HG03045 (cell line): Measurements from ENCODE around the gene LIN7B.
A peak's percentile ranks its signal among the peaks of the same experiment; 100 is the strongest.
"Not testable (repeated sequence)": the region's sequence is repeated elsewhere in the genome, so short reads cannot be mapped to it uniquely, and the experiment has no call there.

Experiments used
- ATAC-seq: cut with Tn5 transposase; IDR thresholded peaks from one replicate; pipeline ENCODE4 v1.9.1; 2021; ENCODE audit warnings: mild to moderate bottlenecking, moderate library complexity; ENCODE audit not compliant: unreplicated experiment

Gene LIN7B, protein sequence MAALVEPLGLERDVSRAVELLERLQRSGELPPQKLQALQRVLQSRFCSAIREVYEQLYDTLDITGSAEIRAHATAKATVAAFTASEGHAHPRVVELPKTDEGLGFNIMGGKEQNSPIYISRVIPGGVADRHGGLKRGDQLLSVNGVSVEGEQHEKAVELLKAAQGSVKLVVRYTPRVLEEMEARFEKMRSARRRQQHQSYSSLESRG

DNA sequence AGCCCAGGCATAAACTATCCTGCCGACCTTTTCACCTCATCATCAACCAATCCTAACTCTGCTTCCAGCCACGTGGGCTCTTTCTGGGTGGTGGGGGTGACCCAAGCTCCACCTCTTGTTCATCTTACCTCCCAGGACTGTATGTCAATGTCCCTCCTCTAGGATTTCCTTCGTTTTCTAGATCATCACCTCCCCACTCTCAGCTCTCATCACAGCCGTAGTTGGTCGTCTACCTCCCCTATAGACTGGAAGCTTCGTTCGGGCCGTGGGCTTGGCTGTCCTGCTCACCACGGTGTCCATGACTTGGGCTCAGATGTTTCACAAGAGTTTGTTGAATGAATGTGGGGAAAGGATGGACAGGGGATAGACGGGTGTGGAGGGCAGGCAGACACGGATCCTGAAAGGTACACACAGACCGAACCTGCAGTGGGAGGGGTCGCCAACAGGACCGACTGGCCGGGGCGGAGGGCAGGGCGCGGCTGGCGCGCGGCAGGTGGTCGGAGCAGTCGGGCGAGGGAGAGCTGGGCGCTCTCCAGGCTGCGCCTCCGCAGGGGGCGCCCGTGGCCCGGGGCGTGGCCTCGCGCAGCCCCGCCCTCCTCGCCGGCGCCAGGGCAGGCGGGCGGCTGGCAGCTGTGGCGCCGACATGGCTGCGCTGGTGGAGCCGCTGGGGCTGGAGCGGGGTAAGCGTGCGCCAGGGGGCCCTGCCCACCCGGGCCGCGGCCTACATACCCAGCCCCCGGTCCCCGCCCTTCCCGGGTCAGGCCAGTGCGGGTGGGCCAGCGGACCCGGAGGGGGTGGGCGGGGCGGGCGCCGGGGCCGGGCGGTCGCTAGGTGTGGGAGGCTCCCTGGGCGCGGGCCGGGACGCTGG lies at the start of gene LIN7B:
TSS of gene LIN7B (plus strand) at position 609 of the 868 bp plus-strand sequence. CDS start at position 644, 35 bp downstream.
- ATAC-seq: peak; percentile 42

DNA sequence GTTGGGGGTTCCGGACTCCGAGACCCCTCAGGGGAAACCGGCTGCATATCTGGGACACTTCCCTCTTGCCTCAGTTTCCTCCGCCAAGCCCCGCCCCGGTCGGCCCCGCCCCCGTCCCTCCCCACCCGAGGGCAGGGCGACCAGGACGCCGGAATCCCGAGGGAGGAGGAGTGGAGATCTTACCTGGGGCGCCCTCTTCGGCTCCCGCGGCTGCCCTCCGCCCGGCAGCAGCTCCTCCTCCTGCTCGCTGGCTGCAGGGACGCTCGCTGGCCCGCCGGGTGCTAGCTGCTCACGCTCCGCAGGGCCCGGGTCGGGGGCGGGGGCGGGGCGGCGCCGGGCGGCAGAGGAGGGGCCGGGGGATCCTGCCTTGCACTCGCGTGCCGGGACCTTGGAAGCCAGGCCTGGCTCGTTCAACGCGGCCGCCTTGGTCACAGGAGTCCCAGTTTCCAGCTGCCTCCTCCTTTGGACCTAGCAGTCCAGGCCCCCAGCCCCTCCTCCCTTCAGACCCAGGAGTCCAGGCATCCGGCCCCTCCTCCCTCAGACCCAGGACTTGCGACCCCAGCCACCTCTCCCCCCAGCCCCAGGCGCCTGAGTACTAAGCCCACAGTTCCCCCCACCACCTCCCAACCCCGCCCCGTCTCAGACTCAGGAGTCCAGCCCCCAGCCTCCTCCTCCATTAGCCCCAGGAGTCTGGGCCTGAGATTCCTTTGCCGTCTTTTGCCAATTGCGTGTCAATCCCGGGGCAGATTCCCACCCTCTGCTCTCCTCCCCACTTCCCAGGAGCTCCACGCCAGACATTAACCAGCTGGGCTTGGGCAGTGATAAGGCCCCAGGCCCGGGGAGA lies 49.2 kb upstream of the LIN7B start, which contains the start of gene NTF4:
TSS of gene NTF4 (minus strand) at position 51 of the 844 bp plus-strand sequence. CDS start 2,821 bp downstream, outside the sequence.
- no peak for ATAC-seq

GRCh38 chr19:49065905-49066512 lies 48.2 kb upstream of the LIN7B start:
- ATAC-seq: no peak

DNA sequence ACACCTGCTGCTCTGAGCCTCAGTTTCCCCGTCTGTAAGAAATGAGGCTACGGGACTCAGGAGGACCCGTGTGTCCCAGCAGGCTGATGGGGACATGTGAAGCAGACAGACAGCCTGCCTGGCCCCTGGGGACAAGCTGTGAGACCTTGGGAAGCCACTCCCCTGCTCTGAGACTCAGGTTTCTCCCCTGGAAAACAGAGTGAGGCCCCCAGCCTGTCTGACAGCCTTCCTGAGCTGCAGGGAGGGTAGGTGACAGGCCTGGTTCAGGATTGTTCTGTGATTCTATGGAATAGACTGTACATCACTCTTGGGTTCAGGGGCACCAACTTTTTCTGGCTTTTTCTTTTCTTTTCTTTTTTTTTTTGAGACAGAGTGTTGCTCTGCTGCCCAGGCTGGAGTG lies 46.6 kb upstream of the LIN7B start:
- no peak for ATAC-seq

DNA sequence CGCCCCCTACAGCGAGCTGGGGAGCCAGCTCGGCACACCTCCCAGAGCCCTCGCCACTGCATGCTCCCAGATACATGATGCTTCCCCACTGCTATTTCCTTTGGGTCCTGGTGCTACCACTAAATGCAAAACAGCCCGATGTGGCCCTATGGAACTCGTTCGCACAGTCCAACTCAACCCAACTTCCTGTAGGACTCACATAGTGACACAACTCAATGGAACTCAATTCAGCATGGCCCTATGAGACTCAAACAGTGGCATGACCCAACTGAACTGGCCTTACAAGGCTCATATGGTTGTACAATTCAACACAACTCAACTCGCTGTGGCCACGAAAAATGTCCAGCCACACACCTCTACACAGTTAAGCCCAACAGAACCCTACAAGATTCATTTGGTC lies 45.1 kb upstream of the LIN7B start:
- no peak for ATAC-seq

DNA sequence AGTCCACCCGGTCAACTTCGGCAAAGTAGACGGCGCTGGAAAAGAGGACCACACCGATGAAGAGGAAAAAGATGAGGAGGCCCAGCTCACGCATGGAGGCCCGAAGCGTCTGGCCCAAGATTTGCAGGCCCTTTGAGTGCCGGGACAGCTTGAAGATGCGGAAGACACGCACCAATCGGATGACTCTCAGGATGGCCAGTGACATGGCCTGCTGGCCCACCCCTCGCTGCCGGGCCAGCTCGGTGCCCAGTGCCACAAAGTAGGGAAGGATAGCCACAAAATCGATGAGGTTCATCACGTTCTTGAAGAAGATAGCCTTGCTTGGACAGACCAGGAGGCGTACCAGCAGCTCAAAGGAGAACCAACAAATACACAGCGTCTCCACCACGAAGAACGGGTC lies 43.8 kb upstream of the LIN7B start:
- no peak for ATAC-seq

DNA sequence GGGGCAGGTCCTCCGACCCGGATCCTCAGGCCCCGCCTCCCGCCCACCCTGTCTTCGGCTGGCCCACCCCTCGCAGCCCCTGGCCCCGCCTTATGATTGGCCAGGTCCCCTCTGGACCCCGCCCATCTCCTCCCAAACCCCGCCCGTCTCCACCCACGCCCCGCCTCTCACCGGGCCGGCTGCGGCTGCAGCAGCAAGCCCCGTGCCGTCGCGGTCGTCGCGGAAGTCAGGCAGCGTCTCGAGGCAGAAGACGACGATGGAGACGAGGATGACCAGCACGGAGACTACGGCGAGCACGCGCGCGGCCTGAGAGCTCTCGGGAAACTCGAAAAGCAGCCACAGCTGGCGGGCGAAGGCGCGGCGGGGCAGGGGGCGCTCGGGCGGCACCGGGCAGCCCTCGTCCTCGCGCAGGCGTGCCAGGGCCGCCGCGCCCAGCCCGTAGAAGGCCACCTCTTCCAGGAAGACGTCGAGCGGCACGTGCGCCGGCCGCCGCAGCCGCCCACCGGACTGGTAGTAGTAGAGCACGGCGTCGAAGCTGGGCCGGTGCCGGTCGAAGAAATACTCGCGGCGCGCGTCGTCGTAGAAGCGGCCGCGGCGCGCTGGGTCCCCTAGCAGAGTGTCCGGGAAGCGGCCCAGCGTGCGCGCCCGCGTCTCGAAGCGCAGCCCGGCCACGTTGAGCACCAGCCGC lies 42.2 kb upstream of the LIN7B start:
- ATAC-seq: no peak

GRCh38 chr19:49073514-49074378 lies 40.4 kb upstream of the LIN7B start:
- ATAC-seq: no peak

DNA sequence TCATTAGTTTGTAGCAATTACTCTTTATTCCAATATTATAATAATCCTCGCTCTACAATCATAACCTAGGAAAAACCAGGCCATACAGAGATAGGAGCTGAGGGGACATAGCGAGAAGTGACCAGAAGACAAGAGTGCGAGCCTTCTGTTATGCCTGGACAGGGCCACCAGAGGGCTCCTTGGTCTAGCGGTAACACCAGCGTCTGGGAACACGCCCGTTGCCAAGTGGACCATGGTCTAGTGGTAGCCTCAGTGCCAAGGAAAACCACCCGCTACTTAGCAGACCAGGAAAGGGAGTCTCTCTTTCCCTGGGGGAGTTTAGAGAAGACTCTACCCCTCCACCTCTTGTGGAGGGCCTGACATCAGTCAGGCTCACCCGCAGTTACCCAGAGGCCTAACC lies 39.3 kb upstream of the LIN7B start:
- ATAC-seq: not testable (repeated sequence)

DNA sequence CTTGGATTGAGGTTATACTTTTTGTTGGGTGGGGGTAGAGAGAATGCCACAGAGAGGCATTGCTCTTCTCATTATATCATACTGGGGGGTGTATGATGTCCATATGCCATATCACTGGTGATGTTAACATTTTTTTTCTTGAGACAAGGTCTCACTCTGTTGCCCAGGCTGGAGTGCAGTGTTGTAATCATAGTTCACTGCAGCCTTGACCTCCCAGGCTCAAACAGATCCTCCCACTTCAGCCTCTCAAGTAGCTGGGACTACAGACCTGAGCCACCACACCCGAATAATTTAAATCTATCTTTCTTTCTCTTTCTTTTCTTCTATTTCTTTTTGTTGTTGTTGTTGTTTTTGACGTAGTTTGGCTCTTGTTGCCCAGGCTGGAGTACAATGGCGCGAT lies 33.8 kb upstream of the LIN7B start:
- ATAC-seq: no peak

- no peak for ATAC-seq
These were observed 32.9 kb upstream of the LIN7B start for GRCh38 chr19:49081273-49081672.

- no peak for ATAC-seq
These were observed 29.8 kb upstream of the LIN7B start for GRCh38 chr19:49084206-49085019.

- ATAC-seq: peak; percentile 85
These were observed 28.9 kb upstream of the LIN7B start, which contains the start of gene SNRNP70 for GRCh38 chr19:49085020-49085867. SNRNP70 (plus strand) TSS chr19:49085451; CDS start chr19:49086415, 964 bp downstream.

- no peak for ATAC-seq
These were observed 28.3 kb upstream of the LIN7B start for GRCh38 chr19:49085868-49086232.

DNA sequence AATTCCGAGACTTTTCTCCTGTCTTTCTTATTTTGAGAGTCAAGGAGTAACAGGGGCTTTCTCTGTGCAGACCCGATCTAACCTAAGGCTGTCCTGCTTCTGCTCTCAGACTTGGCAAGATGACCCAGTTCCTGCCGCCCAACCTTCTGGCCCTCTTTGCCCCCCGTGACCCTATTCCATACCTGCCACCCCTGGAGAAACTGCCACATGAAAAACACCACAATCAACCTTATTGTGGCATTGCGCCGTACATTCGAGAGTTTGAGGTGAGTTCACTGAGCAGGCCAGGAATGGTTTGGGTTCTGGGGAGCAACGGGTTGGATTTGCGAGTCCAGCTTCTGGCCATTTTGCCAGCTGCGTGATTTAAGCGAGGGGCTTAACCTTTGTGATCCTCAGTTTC lies 27.9 kb upstream of the LIN7B start:
- no peak for ATAC-seq

DNA sequence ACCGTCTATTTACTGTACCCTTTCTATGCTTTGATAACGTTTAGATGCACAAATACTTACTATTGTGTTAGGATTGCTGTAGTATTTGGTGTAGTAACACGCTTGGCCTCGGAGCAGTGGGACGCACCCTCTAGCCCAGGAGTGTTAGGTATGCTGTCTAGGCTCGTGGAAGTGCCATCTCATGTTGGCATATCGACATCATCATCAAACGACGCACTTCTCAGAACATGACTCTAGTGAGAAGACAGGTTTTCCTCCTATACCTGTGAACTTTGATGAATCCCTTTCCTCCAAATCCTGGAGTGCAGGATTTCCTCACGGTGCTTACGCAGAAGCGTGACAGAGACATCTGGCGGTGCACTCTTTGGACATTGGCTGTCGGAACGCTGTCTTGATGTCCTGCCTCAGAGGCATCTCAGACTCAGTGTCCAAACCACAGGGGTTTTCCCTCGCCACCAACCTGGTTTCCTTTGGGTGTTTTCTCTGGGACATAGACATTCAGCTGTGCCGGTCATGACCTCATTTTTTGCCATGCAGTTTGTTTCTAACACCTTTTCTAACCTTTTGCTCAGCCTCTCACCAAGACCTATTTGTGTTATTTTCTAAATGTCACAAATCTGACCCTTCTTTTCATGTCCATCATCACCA lies 22.7 kb upstream of the LIN7B start:
- no peak for ATAC-seq

DNA sequence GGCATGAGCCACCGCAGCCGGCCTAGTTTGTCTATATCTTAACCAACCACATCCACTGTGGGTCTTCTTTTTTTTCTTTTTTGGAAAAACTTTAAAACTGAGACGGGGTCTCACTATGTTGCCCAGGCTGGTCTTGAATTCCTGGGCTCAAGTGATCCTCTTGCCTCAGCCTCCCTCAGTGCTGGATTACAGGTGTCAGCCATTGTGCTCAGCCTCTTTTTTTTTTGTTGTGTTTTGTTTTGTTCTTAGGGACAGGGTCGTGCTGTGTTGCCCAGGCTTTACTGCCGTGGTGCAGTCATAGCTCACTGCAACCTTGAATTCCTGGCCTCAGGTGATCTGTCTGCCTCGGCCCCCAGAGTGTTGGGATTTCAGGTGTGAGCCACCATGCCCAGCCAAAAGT lies 21.5 kb upstream of the LIN7B start:
- no peak for ATAC-seq
